HEK293 (cell line): ENCODE results near the gene CDX1.

Source experiments
- MZF1 ChIP-seq: fragments of 450-650 bp; formaldehyde crosslinking; IDR thresholded peaks from 2 replicates; pipeline ENCODE4 v1.5.1; 2017; ENCODE audit warnings: missing biosample characterization, missing genetic modification characterization, borderline replicate concordance
- REST ChIP-seq: fragments of 450-650 bp; formaldehyde crosslinking; IDR thresholded peaks from 2 replicates; pipeline ENCODE4 v1.5.1; 2016; ENCODE audit warnings: missing biosample characterization, missing genetic modification characterization
- ZNF324 ChIP-seq: fragments of 450-650 bp; formaldehyde crosslinking; IDR thresholded peaks from 2 replicates; pipeline ENCODE4 v1.5.1; 2016; ENCODE audit warnings: missing biosample characterization, missing genetic modification characterization
- ZNF580 ChIP-seq: fragments of 450-650 bp; formaldehyde crosslinking; IDR thresholded peaks from 2 replicates; pipeline ENCODE4 v1.5.1; 2016; ENCODE audit warnings: missing biosample characterization, missing genetic modification characterization
- ZNF623 ChIP-seq: fragments of 450-650 bp; formaldehyde crosslinking; IDR thresholded peaks from 2 replicates; pipeline ENCODE4 v1.5.1; 2016; ENCODE audit warnings: missing biosample characterization, missing genetic modification characterization

DNA sequence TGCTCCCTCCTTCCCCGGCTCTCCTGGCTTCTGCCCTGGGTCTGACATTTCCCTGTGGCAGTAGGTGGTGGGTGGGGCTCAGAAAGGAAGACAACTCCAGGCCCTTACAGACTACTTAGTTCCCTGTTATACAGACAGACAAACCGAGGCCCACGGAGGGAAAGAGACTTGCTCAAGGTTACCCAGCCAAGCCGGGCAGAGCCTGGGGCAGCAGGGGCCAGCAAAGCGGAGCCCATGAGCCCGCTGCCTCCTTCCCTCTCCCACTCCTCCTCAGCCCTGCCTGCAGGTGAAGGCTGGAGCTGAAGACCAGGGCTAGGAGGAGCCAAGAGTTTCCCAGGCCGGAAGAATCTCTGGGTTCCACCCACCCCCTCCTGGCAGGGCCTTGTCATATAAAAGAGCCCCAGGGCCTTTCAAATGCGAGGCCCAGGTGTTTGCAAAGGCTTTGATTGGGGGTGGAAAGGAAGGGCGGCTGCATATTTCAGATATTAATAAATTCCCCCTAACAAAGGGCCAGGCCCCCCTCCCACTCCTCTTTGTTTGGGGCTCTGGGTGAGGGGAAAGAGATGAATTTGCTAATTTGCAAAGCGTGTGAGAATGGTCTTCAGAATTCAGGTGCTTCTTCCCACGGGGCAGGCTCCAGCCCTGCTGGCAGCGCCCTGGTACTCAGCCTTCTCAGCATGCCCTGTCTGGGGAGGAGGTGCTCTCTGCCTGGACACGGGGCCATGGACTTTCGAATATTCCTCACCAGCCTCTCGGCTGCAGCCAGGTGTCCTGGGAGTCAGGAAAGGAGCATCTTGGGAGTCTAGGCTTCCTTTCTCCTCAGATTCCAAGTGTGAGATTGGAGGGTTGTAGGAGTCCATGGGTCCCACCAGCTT is 44.8 kb downstream of the CDX1 start:
- TF ChIP-seq ZNF623 (no peak), ZNF580 (tag by site-specific recombination) (no peak), MZF1 (tag by site-specific recombination) (no peak), ZNF324 (tag by site-specific recombination) (no peak), REST (tag by site-specific recombination) (no peak)
